Astrocyte of the spinal cord (primary cell): ENCODE measurements around the gene UBE2D1.

Experiments
- DNase-seq: peaks from one replicate; pipeline ENCODE4 v3.0.0; 2011; ENCODE audit warnings: low read depth, low spot score
- H3K4me3 ChIP-seq: 2 replicates; pipeline ENCODE4 v1.5.1; 2011; ENCODE audit warnings: low read depth, mild to moderate bottlenecking, low read length, moderate library complexity
- in situ Hi-C: cut with HindIII; loops from 2 replicates; pipeline ENCODE4 v1.10.0; 2017; ENCODE audit warnings: low sequenced_read_pairs
- TF ChIP-seq, protein P1 (sequence below): IDR thresholded peaks from 2 replicates; pipeline ENCODE4 v1.5.1; 2012; ENCODE audit warnings: low read depth, mild to moderate bottlenecking, low read length, inconsistent platforms

UBE2D1 gene

DNA sequence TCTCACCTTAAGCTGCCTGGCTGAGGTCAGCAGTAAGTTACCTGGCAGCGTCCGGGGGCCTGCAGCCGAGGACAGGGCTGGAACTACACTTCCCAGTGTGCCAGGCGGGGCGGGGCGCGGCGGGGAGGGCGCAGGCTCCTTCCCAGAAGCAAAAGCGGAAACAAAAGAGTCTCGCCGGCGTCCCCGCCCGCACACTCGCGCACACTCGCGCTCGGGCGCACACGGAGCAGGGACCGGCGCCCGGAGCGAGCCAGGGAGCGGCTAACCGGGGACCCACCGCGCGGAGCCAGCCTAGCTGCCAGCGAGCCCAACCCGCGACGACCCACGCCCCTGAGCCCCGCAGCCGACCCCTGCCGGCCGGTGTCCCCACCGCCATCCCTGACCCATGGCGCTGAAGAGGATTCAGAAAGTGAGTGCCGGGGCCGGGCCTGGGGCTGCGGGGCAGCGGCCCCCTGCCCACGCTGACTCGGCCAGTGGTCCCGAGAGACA lies at the start of gene UBE2D1:
UBE2D1 (plus strand) TSS at position 190 of the 489 bp plus-strand sequence; CDS start at position 386, 196 bp downstream.
- in situ Hi-C loops = no loop called here
- DNase-seq = peak; percentile 76
- H3K4me3 ChIP-seq = peak within 1 kb of the TSS; percentile 73
- TF ChIP-seq, protein P1, sequence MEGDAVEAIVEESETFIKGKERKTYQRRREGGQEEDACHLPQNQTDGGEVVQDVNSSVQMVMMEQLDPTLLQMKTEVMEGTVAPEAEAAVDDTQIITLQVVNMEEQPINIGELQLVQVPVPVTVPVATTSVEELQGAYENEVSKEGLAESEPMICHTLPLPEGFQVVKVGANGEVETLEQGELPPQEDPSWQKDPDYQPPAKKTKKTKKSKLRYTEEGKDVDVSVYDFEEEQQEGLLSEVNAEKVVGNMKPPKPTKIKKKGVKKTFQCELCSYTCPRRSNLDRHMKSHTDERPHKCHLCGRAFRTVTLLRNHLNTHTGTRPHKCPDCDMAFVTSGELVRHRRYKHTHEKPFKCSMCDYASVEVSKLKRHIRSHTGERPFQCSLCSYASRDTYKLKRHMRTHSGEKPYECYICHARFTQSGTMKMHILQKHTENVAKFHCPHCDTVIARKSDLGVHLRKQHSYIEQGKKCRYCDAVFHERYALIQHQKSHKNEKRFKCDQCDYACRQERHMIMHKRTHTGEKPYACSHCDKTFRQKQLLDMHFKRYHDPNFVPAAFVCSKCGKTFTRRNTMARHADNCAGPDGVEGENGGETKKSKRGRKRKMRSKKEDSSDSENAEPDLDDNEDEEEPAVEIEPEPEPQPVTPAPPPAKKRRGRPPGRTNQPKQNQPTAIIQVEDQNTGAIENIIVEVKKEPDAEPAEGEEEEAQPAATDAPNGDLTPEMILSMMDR = peak; percentile 20

DNA sequence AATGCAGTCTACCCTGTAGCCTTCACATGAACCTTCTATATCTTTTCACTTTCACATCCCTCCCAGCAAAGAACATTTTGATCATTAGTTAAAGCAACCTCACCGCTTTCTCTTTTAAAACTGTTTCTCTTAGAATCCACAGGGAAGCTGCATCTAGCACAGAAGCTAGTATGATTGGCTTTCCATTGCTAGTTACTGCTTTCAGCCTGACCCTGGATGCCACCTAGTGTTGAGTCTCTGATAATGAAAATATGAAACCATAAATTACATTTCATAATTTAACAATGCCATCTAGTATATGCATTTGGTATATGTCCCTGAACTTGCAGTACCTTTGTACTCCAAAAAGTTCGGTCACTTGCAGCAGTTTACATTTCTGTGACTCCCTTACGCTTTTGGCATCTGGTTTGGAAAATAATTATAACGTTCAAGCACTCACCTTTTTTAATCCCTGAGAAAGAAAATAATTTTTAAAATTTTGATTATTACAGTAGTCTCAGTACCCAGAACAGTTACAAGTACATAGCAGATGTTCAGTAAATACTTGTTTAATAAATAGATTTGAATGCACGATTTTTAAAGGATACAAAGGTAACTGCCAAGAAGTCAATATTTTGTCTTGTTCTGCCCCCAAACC lies 43.1 kb upstream of the UBE2D1 start:
- TF ChIP-seq, protein P1 = peak; percentile 64
- no peak overlapping the region for H3K4me3 ChIP-seq
- peak; percentile 67 for DNase-seq
- in situ Hi-C loops = no loop called here

DNA sequence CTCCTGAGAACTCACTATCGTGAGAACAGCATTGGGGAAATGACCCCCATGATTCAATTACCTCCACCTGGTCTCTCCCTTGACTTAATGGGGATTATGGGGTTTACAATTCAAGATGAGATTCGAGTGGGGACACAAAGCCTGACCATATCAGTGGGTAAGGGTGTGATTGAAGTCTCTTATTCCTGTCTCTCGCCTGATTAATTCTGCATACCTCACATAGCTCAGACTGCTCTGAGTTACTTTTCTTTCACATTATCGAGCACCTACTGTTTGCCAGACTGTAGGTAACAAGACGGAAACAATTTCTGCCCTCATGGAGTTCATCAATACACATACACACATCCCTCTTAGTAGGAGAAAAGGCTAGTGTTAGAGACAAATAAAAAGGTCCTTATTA lies 40.8 kb upstream of the UBE2D1 start:
- DNase-seq = no peak
- in situ Hi-C loops = no loop called here
- TF ChIP-seq, protein P1 = no peak
- H3K4me3 ChIP-seq = no peak overlapping the region

DNA sequence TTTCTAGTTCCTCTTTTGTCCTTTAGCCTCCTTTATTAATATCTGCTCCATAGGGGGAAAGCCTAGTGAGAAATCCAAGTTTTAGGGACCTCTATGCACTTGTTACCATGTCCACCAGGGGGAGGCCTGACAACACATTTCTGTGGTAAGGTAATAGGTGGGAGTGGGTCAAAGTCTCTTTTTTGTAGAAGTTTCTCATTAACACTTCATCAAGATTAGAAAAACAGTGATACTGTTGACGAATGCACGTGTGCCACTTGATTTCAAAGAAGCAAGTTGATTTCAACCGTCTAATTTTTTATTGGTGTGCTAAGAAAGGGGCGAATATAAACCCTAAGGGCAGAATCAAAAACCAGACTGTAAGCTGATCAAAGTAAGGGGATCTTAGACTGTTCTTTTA lies 35.2 kb upstream of the UBE2D1 start:
- DNase-seq = peak; percentile 51
- in situ Hi-C loops = no loop called here
- no peak overlapping the region for H3K4me3 ChIP-seq
- TF ChIP-seq, protein P1 = peak; percentile 85

DNA sequence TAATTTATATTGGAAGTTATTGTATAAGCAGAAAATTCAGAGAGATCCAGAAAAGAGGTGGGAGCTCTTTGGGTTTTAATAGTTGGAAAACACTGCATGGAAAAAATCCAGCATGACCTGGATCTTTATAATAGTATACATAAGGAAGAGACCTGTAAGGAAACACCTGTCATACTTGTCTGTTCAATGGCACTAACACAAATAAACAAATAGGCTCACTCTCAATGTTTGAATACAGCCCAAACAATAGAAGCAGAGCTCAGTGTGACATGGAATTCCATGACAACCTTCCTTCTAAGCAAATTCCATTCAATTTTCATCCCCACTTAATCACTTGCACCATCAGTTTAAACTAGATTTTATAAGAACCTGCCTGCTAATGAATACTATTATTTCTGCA lies 34.1 kb upstream of the UBE2D1 start:
- in situ Hi-C loops = no loop called here
- TF ChIP-seq, protein P1 = no peak
- no peak for DNase-seq
- no peak overlapping the region for H3K4me3 ChIP-seq

DNA sequence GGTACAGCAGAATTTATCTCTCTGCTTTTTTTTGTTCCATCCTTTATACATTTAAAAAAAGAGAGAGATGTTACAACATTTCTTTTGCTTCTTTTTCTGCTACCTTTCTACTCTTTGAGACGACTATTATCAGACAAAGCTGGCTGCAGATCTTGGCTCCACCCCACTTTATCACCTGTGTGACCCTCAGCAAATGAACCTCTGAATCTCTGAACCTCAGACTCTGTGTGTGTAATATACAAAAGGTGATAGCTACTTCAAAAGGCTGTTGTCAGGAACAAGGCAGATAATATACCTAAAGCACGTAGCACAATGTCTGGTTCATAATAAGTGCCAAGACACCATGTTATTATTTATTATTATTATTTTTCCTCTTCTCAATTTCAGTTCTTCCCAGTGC lies 32.6 kb upstream of the UBE2D1 start:
- TF ChIP-seq, protein P1 = no peak
- in situ Hi-C loops = no loop called here
- no peak overlapping the region for H3K4me3 ChIP-seq
- DNase-seq = no peak
